ENCODE data around the gene CAPN5.
A peak's percentile ranks its signal among the peaks of the same experiment; 100 is the strongest.
"Not testable (repeated sequence)": the region's sequence is repeated elsewhere in the genome, so short reads cannot be mapped to it uniquely, and the experiment has no call there.

The CAPN5 gene

DNA sequence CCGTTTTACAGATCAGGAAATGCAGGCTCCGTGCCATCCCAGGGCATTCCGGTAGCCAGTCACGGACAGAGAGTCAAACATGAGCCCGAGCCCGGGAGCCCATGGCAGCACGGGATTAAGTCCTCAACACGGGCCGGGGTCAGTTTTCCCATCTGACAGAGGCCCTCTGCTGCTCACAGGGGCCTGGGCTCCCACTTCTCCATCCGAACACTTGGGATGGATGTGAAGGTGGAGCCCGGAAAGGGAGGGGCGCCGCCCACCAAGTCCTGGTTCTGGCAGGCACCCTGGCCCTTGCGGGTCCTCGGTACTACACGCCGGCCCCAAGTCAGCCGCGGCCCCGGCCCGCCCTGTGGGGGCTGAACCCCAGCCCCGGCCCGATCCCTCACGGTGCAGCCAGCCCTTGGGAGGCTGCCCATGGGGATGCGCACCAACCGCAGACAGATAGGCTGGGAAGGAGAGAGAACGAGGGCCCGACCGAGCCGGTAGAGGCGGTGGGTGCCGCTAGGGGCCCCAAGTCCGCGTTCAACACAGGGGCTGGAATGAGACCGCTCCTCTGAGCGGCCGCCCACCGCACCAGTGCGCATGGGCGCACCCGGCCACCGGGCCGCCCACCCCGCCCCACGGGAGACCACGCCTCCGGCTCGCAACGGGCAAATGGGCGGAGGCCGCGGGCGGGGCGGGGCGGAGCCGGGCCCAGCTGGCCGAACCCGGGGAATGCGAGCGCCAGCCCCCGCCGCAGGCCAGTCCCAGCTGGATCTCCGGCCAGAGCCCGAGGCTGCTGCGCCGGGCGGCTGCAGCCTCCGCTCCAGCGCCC is at the start of gene CAPN5:
Gene CAPN5, plus strand, starts transcription at position 743 of the 814 bp plus-strand sequence. CDS start 17,916 bp downstream, outside the sequence.
- ATAC-seq: peak; percentile 94
- TF ChIP-seq RARB (CRISPR knock-in tag; IDR thresholded peaks at IDR 0.05): no peak
- TF ChIP-seq OSR1 (CRISPR knock-in tag; IDR thresholded peaks at IDR 0.05): no peak
- TF ChIP-seq ZC3H10 (CRISPR knock-in tag; IDR thresholded peaks at IDR 0.05): no peak
- no peak for TF ChIP-seq TCF4 (CRISPR knock-in tag; IDR thresholded peaks at IDR 0.05; ENCODE audit: borderline replicate concordance)
- TF ChIP-seq ARNTL (CRISPR knock-in tag; IDR thresholded peaks at IDR 0.05; ENCODE audit: borderline replicate concordance, low read depth): no peak
- no peak for TF ChIP-seq SNAI2 (CRISPR knock-in tag; IDR thresholded peaks at IDR 0.05)
- TF ChIP-seq, protein P1, sequence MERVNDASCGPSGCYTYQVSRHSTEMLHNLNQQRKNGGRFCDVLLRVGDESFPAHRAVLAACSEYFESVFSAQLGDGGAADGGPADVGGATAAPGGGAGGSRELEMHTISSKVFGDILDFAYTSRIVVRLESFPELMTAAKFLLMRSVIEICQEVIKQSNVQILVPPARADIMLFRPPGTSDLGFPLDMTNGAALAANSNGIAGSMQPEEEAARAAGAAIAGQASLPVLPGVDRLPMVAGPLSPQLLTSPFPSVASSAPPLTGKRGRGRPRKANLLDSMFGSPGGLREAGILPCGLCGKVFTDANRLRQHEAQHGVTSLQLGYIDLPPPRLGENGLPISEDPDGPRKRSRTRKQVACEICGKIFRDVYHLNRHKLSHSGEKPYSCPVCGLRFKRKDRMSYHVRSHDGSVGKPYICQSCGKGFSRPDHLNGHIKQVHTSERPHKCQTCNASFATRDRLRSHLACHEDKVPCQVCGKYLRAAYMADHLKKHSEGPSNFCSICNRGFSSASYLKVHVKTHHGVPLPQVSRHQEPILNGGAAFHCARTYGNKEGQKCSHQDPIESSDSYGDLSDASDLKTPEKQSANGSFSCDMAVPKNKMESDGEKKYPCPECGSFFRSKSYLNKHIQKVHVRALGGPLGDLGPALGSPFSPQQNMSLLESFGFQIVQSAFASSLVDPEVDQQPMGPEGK (CRISPR knock-in tag; IDR thresholded peaks at IDR 0.05; ENCODE audit: borderline replicate concordance): no peak
- TF ChIP-seq GLIS3 (CRISPR knock-in tag; IDR thresholded peaks at IDR 0.05): 0 out of 2 replicates have a peak, but pooled peaks have one; percentile 20
- TF ChIP-seq ZFP30 (CRISPR knock-in tag; IDR thresholded peaks at IDR 0.05): no peak

DNA sequence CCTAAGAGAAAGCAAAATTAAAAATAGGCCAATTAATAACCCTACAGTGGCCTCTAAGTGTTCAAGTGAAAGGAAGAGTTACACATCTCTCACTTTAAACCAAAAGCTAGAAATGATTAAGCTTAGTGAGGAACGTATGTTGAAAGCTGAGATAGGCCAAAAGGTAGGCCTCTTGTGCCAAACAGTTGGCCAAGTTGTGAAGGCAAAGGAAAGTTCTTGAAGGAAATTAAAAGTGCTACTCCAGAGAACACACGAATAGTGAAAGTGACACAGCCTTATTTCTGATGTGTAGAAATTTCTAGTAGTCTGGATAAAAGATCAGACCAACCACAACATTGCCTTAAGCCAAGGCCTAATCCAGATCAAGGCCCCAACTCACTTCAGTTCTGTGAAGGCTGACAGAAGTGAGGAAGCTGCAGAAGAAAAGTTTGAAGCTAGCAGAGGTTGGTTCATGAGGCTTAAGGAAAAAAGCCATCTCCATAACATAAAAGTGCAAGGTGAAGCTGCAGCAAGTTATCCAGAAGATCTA is 48.3 kb upstream of the CAPN5 start:
- not testable (repeated sequence) for ATAC-seq

DNA sequence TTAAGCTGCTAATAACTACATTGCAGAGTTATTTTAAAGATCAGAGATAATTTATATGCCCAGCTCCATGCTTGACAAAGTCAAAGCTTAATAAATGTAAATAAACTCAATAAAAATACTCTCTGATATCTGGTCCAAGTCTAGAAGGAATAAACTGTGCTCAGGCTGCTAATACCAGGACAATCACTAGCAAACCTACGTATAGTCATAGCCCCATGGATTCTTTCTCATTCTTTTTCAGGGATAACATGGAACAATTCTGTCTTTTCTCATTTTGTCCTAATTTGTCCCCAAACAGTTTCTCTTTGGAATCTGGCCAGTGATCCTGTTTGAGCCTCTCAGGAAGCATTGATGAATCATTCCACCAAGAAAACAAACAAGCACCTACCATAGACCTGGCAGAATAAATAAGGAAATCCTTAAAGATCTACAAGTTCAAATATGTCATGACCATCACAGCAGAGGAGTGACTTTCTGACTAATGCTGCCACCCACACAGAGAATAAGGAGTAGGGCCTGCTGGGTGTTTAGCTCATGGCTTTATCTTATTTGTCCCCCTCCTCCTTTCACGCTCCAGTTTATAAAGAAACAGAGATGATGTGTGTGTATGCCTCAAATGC is 46.7 kb upstream of the CAPN5 start:
- no peak; the same call in 2 of the 3 replicates for ATAC-seq
- no peak for TF ChIP-seq ZNF70 (CRISPR knock-in tag; IDR thresholded peaks at IDR 0.05)
- TF ChIP-seq, protein P2, sequence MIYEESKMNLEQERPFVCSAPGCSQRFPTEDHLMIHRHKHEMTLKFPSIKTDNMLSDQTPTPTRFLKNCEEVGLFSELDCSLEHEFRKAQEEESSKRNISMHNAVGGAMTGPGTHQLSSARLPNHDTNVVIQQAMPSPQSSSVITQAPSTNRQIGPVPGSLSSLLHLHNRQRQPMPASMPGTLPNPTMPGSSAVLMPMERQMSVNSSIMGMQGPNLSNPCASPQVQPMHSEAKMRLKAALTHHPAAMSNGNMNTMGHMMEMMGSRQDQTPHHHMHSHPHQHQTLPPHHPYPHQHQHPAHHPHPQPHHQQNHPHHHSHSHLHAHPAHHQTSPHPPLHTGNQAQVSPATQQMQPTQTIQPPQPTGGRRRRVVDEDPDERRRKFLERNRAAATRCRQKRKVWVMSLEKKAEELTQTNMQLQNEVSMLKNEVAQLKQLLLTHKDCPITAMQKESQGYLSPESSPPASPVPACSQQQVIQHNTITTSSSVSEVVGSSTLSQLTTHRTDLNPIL (CRISPR knock-in tag; IDR thresholded peaks at IDR 0.05; ENCODE audit: low read depth): no peak
- TF ChIP-seq TOX (CRISPR knock-in tag; IDR thresholded peaks at IDR 0.05; ENCODE audit: borderline replicate concordance): no peak
- no peak for TF ChIP-seq CSDC2 (CRISPR knock-in tag; IDR thresholded peaks at IDR 0.05)
- no peak for TF ChIP-seq PPARA (CRISPR knock-in tag; IDR thresholded peaks at IDR 0.05; ENCODE audit: borderline replicate concordance)
- TF ChIP-seq ZFP30 (CRISPR knock-in tag; IDR thresholded peaks at IDR 0.05): no peak
- TF ChIP-seq ISL1 (CRISPR knock-in tag; IDR thresholded peaks at IDR 0.05): no peak
- TF ChIP-seq RARB (CRISPR knock-in tag; IDR thresholded peaks at IDR 0.05): no peak
- no peak for TF ChIP-seq ZNF565 (CRISPR knock-in tag; conservative IDR thresholded peaks at IDR 0.05; ENCODE audit: low read depth)

DNA sequence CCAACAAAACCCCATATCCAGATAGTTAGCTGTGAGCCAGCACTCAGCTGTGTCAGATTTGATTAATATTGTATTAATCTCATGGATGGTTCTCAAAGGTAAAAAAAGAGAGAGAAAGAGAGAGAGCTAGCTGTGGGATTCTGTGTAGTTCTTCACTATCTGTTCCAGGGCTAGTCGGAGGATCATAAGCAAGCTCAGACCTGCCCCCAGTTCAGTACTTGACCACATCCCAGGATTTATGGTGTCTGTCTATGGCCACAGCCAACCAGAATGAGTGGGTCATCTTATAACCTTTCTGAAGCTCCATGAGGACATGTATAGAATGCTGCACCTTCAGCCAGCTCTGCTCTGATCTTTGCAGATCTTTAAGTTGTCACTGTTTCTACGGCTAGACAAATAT is 46.0 kb upstream of the CAPN5 start:
- TF ChIP-seq ZNF565 (CRISPR knock-in tag; conservative IDR thresholded peaks at IDR 0.05; ENCODE audit: low read depth): no peak
- TF ChIP-seq CSDC2 (CRISPR knock-in tag; IDR thresholded peaks at IDR 0.05): no peak
- no peak for TF ChIP-seq ISL1 (CRISPR knock-in tag; IDR thresholded peaks at IDR 0.05)
- ATAC-seq: no peak; the same call in 2 of the 3 replicates

DNA sequence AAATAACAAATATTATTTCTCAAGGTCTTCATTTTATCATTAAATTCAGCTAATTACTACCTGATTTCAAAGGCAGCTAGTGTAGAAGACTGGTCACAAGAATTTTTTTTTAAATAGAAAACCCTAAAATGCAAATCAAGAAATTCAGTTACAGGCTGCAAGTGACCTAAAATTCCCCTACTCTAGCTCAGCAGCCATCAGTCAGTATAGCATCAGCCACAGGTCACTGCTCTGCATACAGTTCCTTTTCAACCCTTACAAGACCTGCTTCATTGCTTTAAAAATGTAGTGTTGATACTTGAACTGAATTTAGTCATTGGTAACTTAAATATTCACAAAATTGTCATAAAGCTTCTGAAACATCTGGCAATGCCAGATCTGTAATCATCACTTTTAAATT is 42.0 kb upstream of the CAPN5 start:
- no peak for ATAC-seq
- TF ChIP-seq, protein P1 (CRISPR knock-in tag; IDR thresholded peaks at IDR 0.05; ENCODE audit: borderline replicate concordance): no peak
- TF ChIP-seq, protein P3, sequence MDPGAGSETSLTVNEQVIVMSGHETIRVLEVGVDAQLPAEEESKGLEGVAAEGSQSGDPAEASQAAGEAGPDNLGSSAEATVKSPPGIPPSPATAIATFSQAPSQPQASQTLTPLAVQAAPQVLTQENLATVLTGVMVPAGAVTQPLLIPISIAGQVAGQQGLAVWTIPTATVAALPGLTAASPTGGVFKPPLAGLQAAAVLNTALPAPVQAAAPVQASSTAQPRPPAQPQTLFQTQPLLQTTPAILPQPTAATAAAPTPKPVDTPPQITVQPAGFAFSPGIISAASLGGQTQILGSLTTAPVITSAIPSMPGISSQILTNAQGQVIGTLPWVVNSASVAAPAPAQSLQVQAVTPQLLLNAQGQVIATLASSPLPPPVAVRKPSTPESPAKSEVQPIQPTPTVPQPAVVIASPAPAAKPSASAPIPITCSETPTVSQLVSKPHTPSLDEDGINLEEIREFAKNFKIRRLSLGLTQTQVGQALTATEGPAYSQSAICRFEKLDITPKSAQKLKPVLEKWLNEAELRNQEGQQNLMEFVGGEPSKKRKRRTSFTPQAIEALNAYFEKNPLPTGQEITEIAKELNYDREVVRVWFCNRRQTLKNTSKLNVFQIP (CRISPR knock-in tag; IDR thresholded peaks at IDR 0.05; ENCODE audit: borderline replicate concordance, low read depth): no peak
- TF ChIP-seq, protein P4, sequence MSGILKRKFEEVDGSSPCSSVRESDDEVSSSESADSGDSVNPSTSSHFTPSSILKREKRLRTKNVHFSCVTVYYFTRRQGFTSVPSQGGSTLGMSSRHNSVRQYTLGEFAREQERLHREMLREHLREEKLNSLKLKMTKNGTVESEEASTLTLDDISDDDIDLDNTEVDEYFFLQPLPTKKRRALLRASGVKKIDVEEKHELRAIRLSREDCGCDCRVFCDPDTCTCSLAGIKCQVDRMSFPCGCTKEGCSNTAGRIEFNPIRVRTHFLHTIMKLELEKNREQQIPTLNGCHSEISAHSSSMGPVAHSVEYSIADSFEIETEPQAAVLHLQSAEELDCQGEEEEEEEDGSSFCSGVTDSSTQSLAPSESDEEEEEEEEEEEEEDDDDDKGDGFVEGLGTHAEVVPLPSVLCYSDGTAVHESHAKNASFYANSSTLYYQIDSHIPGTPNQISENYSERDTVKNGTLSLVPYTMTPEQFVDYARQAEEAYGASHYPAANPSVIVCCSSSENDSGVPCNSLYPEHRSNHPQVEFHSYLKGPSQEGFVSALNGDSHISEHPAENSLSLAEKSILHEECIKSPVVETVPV (CRISPR knock-in tag; IDR thresholded peaks at IDR 0.05): no peak
- TF ChIP-seq TCF4 (CRISPR knock-in tag; IDR thresholded peaks at IDR 0.05; ENCODE audit: borderline replicate concordance) (no peak), ARNTL (CRISPR knock-in tag; IDR thresholded peaks at IDR 0.05; ENCODE audit: borderline replicate concordance, low read depth) (no peak), ZNF70 (CRISPR knock-in tag; IDR thresholded peaks at IDR 0.05) (no peak), GLIS3 (CRISPR knock-in tag; IDR thresholded peaks at IDR 0.05) (no peak), RARB (CRISPR knock-in tag; IDR thresholded peaks at IDR 0.05) (no peak), ESRRG (CRISPR knock-in tag; IDR thresholded peaks at IDR 0.05) (no peak), CSDC2 (CRISPR knock-in tag; IDR thresholded peaks at IDR 0.05) (no peak), OSR1 (CRISPR knock-in tag; IDR thresholded peaks at IDR 0.05) (no peak)
- TF ChIP-seq, protein P5, sequence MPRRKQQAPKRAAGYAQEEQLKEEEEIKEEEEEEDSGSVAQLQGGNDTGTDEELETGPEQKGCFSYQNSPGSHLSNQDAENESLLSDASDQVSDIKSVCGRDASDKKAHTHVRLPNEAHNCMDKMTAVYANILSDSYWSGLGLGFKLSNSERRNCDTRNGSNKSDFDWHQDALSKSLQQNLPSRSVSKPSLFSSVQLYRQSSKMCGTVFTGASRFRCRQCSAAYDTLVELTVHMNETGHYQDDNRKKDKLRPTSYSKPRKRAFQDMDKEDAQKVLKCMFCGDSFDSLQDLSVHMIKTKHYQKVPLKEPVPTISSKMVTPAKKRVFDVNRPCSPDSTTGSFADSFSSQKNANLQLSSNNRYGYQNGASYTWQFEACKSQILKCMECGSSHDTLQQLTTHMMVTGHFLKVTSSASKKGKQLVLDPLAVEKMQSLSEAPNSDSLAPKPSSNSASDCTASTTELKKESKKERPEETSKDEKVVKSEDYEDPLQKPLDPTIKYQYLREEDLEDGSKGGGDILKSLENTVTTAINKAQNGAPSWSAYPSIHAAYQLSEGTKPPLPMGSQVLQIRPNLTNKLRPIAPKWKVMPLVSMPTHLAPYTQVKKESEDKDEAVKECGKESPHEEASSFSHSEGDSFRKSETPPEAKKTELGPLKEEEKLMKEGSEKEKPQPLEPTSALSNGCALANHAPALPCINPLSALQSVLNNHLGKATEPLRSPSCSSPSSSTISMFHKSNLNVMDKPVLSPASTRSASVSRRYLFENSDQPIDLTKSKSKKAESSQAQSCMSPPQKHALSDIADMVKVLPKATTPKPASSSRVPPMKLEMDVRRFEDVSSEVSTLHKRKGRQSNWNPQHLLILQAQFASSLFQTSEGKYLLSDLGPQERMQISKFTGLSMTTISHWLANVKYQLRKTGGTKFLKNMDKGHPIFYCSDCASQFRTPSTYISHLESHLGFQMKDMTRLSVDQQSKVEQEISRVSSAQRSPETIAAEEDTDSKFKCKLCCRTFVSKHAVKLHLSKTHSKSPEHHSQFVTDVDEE (CRISPR knock-in tag; IDR thresholded peaks at IDR 0.05): no peak

All from SK-N-SH treated with all-trans-retinoic acid at 6 μM for 48 hours (cell line).